Gastrocnemius medialis (tissue), 4 donors: ENCODE measurements around the gene AP5Z1. TPM values are rescaled to one million over a fixed set of nuclear protein-coding genes. Genes with fewer than 3 reads are reported as not detected.

ENCODE experiments used
- ATAC-seq, 2 donors: fragments of 150-250 bp; one replicate each; pipeline ENCODE4 v1.9.1; 2016
- DNase-seq, 2 donors: peaks; one replicate each; pipeline ENCODE4 v3.0.0-alpha.2; 2019
- H3K27ac ChIP-seq, 4 donors: fragments of 200-600 bp; sonication (generic); 1 replicate in 1 of 4; 2 replicates in 3 of 4; pipeline ENCODE4 v1.5.1; 2016 to 2018; ENCODE audit warnings: mild to moderate bottlenecking in 2 of 4, moderate library complexity in 1 of 4
- H3K27me3 ChIP-seq, 3 donors: fragments of 200-600 bp; sonication (generic) in 2 of 3; 1 replicate in 1 of 3; 2 replicates in 2 of 3; pipeline versions ENCODE4 v1.5.1 to v1.6.0; 2016 to 2019; ENCODE audit warnings: mild to moderate bottlenecking in 1 of 3, moderate library complexity in 1 of 3
- H3K36me3 ChIP-seq, 2 donors: fragments of 200-600 bp; sonication (generic) in 1 of 2; one replicate each; pipeline ENCODE4 v1.5.1; 2017 to 2018
- H3K4me1 ChIP-seq, 2 donors: fragments of 200-600 bp; sonication (generic) in 1 of 2; one replicate each; pipeline ENCODE4 v1.5.1; 2016 to 2017; ENCODE audit warnings: mild to moderate bottlenecking in 2 of 2
- H3K4me3 ChIP-seq, 4 donors: fragments of 200-600 bp; sonication (generic) in 3 of 4; 1 replicate in 1 of 4; 2 replicates in 3 of 4; pipeline ENCODE4 v1.5.1; 2016 to 2019; ENCODE audit warnings: mild to moderate bottlenecking in 2 of 4
- H3K9me3 ChIP-seq, 3 donors: fragments of 200-600 bp; sonication (generic) in 2 of 3; 1 replicate in 1 of 3; 2 replicates in 2 of 3; pipeline ENCODE4 v1.5.1; 2016 to 2019
- CTCF ChIP-seq, 5 experiments: fragments of 450-650 bp in 3 of 5; fragments of 200-600 bp in 2 of 5; sonication (generic) in 2 of 5; IDR thresholded peaks in 4 of 5; conservative IDR thresholded peaks in 1 of 5; 1 replicate in 4 of 5; 2 replicates in 1 of 5; pipeline ENCODE4 v1.5.1; 2016 to 2019; ENCODE audit warnings: antibody characterized with exemption in 5 of 5, mild to moderate bottlenecking in 3 of 5, moderate library complexity in 3 of 5
- POLR2A ChIP-seq, 2 donors: fragments of 450-650 bp; IDR thresholded peaks; one replicate each; pipeline ENCODE4 v1.6.1; 2017; ENCODE audit warnings: antibody characterized with exemption in 2 of 2, mild to moderate bottlenecking in 2 of 2, moderate library complexity in 2 of 2
- in situ Hi-C, 4 donors: fragments of 200-750 bp; cut with MboI; loops; one replicate each; pipeline versions ENCODE4 v1.15.0 to v1.8.0; 2017; ENCODE audit warnings: low sequenced_read_pairs in 4 of 4
- intact Hi-C: fragments of 100-400 bp; cut with DNase I; formaldehyde crosslinking; loops from one replicate; pipeline ENCODE4 v1.15.1; 2023; ENCODE audit warnings: low total_unique reads
- total RNA-seq, 4 donors: library from RNA; depleted of rRNA; stranded (reverse); fragments of >200 nt; gene quantifications; one replicate each; pipeline versions ENCODE4 v1.1.0 to v1.2.3, GENCODE V29; 2016

AP5Z1 gene
- total RNA-seq, 4 donors from 2014 or later = 10.2 to 18.1 (median 14.6) TPM

GRCh38 chr7:4820405-4820966, 45.1 kb downstream of the AP5Z1 start:
- ATAC-seq = no peak
- Histone ChIP-seq H3K36me3 (no peaks in the 10 kb centered on the region), H3K27me3 (no peaks in the 10 kb centered on the region), H3K27ac (peak overlapping the region; percentile 49 to 64 (median 55)), H3K4me1 (no peaks in the 10 kb centered on the region), H3K4me3 (no peak overlapping the region), H3K9me3 (no peaks in the 10 kb centered on the region)
- DNase-seq = no peak
- in situ Hi-C loops (no loop called here), intact Hi-C loops (no loop called here)
- TF ChIP-seq CTCF (IDR thresholded peaks at IDR 0.05 in 4 of 5, conservative IDR thresholded peaks at IDR 0.05 in 1 of 5) = no peak
- no peak for TF ChIP-seq POLR2A (IDR thresholded peaks at IDR 0.05)

- ATAC-seq = no peak
These were observed 45.6 kb downstream of the AP5Z1 start for GRCh38 chr7:4820967-4821471.

GRCh38 chr7:4822677-4823076, 47.3 kb downstream of the AP5Z1 start:
- no peak for ATAC-seq

More at GRCh38 chr7:4820967-4821471, 45.6 kb downstream of the AP5Z1 start:
- intact Hi-C loops (no loop called here), in situ Hi-C loops (no loop called here)
- H3K4me3 ChIP-seq = no peak overlapping the region
- H3K27me3 ChIP-seq = no peaks in the 10 kb centered on the region
- TF ChIP-seq POLR2A (IDR thresholded peaks at IDR 0.05) = no peak
- TF ChIP-seq CTCF (IDR thresholded peaks at IDR 0.05 in 4 of 5, conservative IDR thresholded peaks at IDR 0.05 in 1 of 5) = no peak
- H3K36me3 ChIP-seq = no peaks in the 10 kb centered on the region
- peak overlapping the region; percentile 49 to 64 (median 55) for H3K27ac ChIP-seq
- H3K9me3 ChIP-seq = no peaks in the 10 kb centered on the region
- no peaks in the 10 kb centered on the region for H3K4me1 ChIP-seq
- DNase-seq = no peak

GRCh38 chr7:4823441-4824119, 48.2 kb downstream of the AP5Z1 start:
- Histone ChIP-seq H3K27me3 (no peaks in the 10 kb centered on the region), H3K27ac (no peak overlapping the region), H3K9me3 (no peaks in the 10 kb centered on the region), H3K4me1 (no peaks in the 10 kb centered on the region), H3K36me3 (no peaks in the 10 kb centered on the region), H3K4me3 (no peak overlapping the region)
- in situ Hi-C loops (no loop called here), intact Hi-C loops (no loop called here)
- DNase-seq = no peak
- no peak for ATAC-seq
- TF ChIP-seq POLR2A (IDR thresholded peaks at IDR 0.05) = no peak
- no peak for TF ChIP-seq CTCF (IDR thresholded peaks at IDR 0.05 in 4 of 5, conservative IDR thresholded peaks at IDR 0.05 in 1 of 5)

More at GRCh38 chr7:4822677-4823076, 47.3 kb downstream of the AP5Z1 start:
- intact Hi-C loops = no loop called here
- DNase-seq = no peak
- no peaks in the 10 kb centered on the region for H3K4me1 ChIP-seq
- TF ChIP-seq CTCF (IDR thresholded peaks at IDR 0.05 in 4 of 5, conservative IDR thresholded peaks at IDR 0.05 in 1 of 5) (no peak), POLR2A (IDR thresholded peaks at IDR 0.05) (no peak)
- no peaks in the 10 kb centered on the region for H3K36me3 ChIP-seq
- in situ Hi-C loops = no loop called here
- H3K4me3 ChIP-seq = no peak overlapping the region
- H3K27me3 ChIP-seq = no peaks in the 10 kb centered on the region
- H3K9me3 ChIP-seq = no peaks in the 10 kb centered on the region
- H3K27ac ChIP-seq = no peak overlapping the region
